ENCODE results near the gene FUT3.
"Not testable (repeated sequence)": the region's sequence is repeated elsewhere in the genome, so short reads cannot be mapped to it uniquely, and the experiment has no call there.

The FUT3 gene

DNA sequence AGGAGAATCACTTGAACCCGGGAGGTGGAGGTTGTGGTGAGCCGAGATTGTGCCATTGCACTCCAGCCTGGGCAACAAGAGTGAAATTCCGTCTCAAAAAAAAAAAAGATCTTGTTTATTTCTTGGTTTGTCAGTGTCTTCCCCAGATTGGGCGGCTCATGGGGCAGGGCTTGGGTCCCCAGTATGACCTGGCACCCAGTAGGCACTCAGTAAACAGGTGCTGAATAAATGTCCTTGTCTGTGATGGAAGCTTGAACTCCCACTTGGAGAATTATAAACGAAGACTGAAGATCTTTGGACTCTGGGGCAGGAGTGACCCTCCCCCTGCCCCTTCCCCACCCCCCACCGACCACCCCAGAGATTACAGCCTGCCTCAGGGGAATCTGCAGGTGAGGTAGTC is 28.9 kb upstream of the FUT3 start:
- TF ChIP-seq, protein P1, sequence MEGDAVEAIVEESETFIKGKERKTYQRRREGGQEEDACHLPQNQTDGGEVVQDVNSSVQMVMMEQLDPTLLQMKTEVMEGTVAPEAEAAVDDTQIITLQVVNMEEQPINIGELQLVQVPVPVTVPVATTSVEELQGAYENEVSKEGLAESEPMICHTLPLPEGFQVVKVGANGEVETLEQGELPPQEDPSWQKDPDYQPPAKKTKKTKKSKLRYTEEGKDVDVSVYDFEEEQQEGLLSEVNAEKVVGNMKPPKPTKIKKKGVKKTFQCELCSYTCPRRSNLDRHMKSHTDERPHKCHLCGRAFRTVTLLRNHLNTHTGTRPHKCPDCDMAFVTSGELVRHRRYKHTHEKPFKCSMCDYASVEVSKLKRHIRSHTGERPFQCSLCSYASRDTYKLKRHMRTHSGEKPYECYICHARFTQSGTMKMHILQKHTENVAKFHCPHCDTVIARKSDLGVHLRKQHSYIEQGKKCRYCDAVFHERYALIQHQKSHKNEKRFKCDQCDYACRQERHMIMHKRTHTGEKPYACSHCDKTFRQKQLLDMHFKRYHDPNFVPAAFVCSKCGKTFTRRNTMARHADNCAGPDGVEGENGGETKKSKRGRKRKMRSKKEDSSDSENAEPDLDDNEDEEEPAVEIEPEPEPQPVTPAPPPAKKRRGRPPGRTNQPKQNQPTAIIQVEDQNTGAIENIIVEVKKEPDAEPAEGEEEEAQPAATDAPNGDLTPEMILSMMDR (IDR thresholded peaks at IDR 0.05; ENCODE audit: insufficient read depth, low read length, poor library complexity, severe bottlenecking), result no peak
- TF ChIP-seq EZH2phosphoT487 (conservative IDR thresholded peaks at IDR 0.05; ENCODE audit: low read length), result no peak
- H3K9me3 ChIP-seq (ENCODE audit: insufficient read depth, low read length), result no peaks in the 10 kb centered on the region
- H3K27ac ChIP-seq (ENCODE audit: low read depth, low read length), result no peak overlapping the region
- H3K4me3 ChIP-seq (ENCODE audit: insufficient read depth, low read length, poor library complexity, severe bottlenecking), result no peak overlapping the region
- H3K27me3 ChIP-seq (ENCODE audit: low read length), result no peaks in the 10 kb centered on the region
- H4K20me1 ChIP-seq (ENCODE audit: low read depth, low read length), result no peaks in the 10 kb centered on the region
- H3K36me3 ChIP-seq (ENCODE audit: low read length), result no peaks in the 10 kb centered on the region
- H3K9ac ChIP-seq (ENCODE audit: low read length), result no peak overlapping the region
- H3K79me2 ChIP-seq (ENCODE audit: insufficient read depth, low read length), result no peaks in the 10 kb centered on the region
- no peak overlapping the region for H3K4me2 ChIP-seq (ENCODE audit: low read depth, low read length, poor library complexity, severe bottlenecking)
- H3F3A ChIP-seq (ENCODE audit: insufficient read depth), result no peaks in the 10 kb centered on the region
- H2AFZ ChIP-seq (ENCODE audit: low read depth, low read length, severe bottlenecking), result no peak overlapping the region
- H3K9me2 ChIP-seq (replicated peaks; ENCODE audit: insufficient read depth, low read length), result no peaks in the 10 kb centered on the region

DNA sequence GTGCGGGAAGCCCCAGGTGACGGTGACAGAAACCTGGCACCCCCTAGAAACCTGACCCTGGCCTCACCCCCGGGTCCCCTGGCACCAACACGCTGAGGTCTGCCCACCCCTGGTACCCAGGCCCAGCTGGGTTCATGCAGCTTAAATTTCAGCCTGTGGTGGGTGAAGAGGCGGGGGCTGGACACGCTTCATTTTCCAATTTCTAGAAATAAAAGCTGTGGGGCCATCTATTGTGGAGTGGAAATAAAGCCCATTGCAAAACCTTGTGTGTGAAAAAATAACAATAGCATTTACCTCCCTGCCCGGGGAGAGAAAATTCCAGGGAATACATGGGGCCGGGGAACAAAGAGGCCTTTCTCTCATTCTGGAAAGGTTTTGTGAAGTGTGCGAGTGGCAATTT is 26.6 kb upstream of the FUT3 start:
- H3K4me3 ChIP-seq (ENCODE audit: insufficient read depth, low read length, poor library complexity, severe bottlenecking), result no peak overlapping the region
- H3K9me2 ChIP-seq (replicated peaks; ENCODE audit: insufficient read depth, low read length), result no peaks in the 10 kb centered on the region
- H3F3A ChIP-seq (ENCODE audit: insufficient read depth), result no peaks in the 10 kb centered on the region
- H2AFZ ChIP-seq (ENCODE audit: low read depth, low read length, severe bottlenecking), result no peak overlapping the region
- H3K27ac ChIP-seq (ENCODE audit: low read depth, low read length), result no peak overlapping the region
- TF ChIP-seq EZH2phosphoT487 (conservative IDR thresholded peaks at IDR 0.05; ENCODE audit: low read length), result no peak
- TF ChIP-seq, protein P1 (IDR thresholded peaks at IDR 0.05; ENCODE audit: insufficient read depth, low read length, poor library complexity, severe bottlenecking), result no peak
- no peaks in the 10 kb centered on the region for H3K27me3 ChIP-seq (ENCODE audit: low read length)
- H3K79me2 ChIP-seq (ENCODE audit: insufficient read depth, low read length), result no peaks in the 10 kb centered on the region
- no peak overlapping the region for H3K9ac ChIP-seq (ENCODE audit: low read length)
- H3K36me3 ChIP-seq (ENCODE audit: low read length), result no peaks in the 10 kb centered on the region
- no peak overlapping the region for H3K4me2 ChIP-seq (ENCODE audit: low read depth, low read length, poor library complexity, severe bottlenecking)
- H4K20me1 ChIP-seq (ENCODE audit: low read depth, low read length), result no peaks in the 10 kb centered on the region
- H3K9me3 ChIP-seq (ENCODE audit: insufficient read depth, low read length), result no peaks in the 10 kb centered on the region

DNA sequence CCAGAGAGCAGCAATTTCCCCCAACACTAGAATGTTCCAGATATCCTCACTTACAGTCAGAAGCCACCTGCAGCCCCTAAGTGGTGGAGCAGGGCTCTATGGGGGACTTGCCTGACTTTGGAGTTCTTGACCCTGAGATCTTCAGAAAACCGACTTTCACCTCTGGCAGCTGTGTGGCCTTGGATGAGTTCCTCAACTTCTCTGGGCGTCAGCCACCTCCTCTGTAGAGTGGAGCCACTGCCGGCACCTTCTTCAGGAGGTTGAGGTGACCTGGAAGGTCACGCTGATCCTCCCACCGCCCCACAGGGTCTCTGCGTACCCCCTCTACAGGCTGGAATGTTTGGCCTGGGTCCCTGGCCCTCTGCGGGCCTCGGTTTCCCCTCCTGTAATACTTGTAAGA is 26.2 kb upstream of the FUT3 start:
- TF ChIP-seq, protein P1 (IDR thresholded peaks at IDR 0.05; ENCODE audit: insufficient read depth, low read length, poor library complexity, severe bottlenecking), result no peak
- TF ChIP-seq EZH2phosphoT487 (conservative IDR thresholded peaks at IDR 0.05; ENCODE audit: low read length), result no peak
- Histone ChIP-seq H3K9me3 (ENCODE audit: insufficient read depth, low read length) (no peaks in the 10 kb centered on the region), H3K9me2 (replicated peaks; ENCODE audit: insufficient read depth, low read length) (no peaks in the 10 kb centered on the region), H3K36me3 (ENCODE audit: low read length) (no peaks in the 10 kb centered on the region), H3K9ac (ENCODE audit: low read length) (no peak overlapping the region), H3K4me2 (ENCODE audit: low read depth, low read length, poor library complexity, severe bottlenecking) (no peak overlapping the region), H4K20me1 (ENCODE audit: low read depth, low read length) (no peaks in the 10 kb centered on the region), H2AFZ (ENCODE audit: low read depth, low read length, severe bottlenecking) (no peak overlapping the region), H3K27me3 (ENCODE audit: low read length) (no peaks in the 10 kb centered on the region), H3K27ac (ENCODE audit: low read depth, low read length) (no peak overlapping the region), H3F3A (ENCODE audit: insufficient read depth) (no peaks in the 10 kb centered on the region), H3K4me3 (ENCODE audit: insufficient read depth, low read length, poor library complexity, severe bottlenecking) (no peak overlapping the region), H3K79me2 (ENCODE audit: insufficient read depth, low read length) (no peaks in the 10 kb centered on the region)

- H3K9ac ChIP-seq (ENCODE audit: low read length); H3K9me3 ChIP-seq (ENCODE audit: insufficient read depth, low read length); H3K4me2 ChIP-seq (ENCODE audit: low read depth, low read length, poor library complexity, severe bottlenecking); H3K9me2 ChIP-seq (replicated peaks; ENCODE audit: insufficient read depth, low read length); H4K20me1 ChIP-seq (ENCODE audit: low read depth, low read length); H3K4me3 ChIP-seq (ENCODE audit: insufficient read depth, low read length, poor library complexity, severe bottlenecking); H3K27ac ChIP-seq (ENCODE audit: low read depth, low read length); H2AFZ ChIP-seq (ENCODE audit: low read depth, low read length, severe bottlenecking); H3F3A ChIP-seq (ENCODE audit: insufficient read depth); H3K27me3 ChIP-seq (ENCODE audit: low read length); H3K79me2 ChIP-seq (ENCODE audit: insufficient read depth, low read length); H3K36me3 ChIP-seq (ENCODE audit: low read length): not testable (repeated sequence)
Measured at GRCh38 chr19:5874496-5874895, 23.2 kb upstream of the FUT3 start.

Data from SU-DHL-6 (cell line).